MCF 10A (cell line): ENCODE measurements around the gene CLEC2L. TPM values are rescaled to one million over a fixed set of nuclear protein-coding genes. Genes with fewer than 3 reads are reported as not detected.

Experiments
- BruUV-seq: library from RNA; stranded (reverse); fragments of 400-500 nt; replicated peaks from 2 replicates; lab custom pipeline; 2021; lab: Mats Ljungman, UMichigan
- CTCF ChIA-PET: fragments of 300-600 bp; sonication (Branson Sonifier 250); formaldehyde crosslinking; extraction: SDS; loops from one replicate; lab custom pipeline; 2021; ENCODE audit warnings: antibody characterized with exemption, inconsistent platforms; lab: Yijun Ruan, JAX
- POLR2A ChIA-PET: fragments of 300-600, 350-650 bp; sonication (Branson Sonifier 250); formaldehyde crosslinking; extraction: SDS; loops from one replicate; lab custom pipeline; 2020; ENCODE audit warnings: antibody characterized with exemption, inconsistent platforms; lab: Yijun Ruan, JAX
- DNase-seq: peaks from one replicate; pipeline ENCODE4 v3.0.0-alpha.2; 2018; ENCODE audit not compliant: unreplicated experiment
- H3K27ac Mint-ChIP-seq: one replicate; pipeline ENCODE4 v1.8.0; 2022; ENCODE audit warnings: mild to moderate bottlenecking, low read depth, mixed read lengths; ENCODE audit not compliant: unreplicated experiment
- H3K27me3 Mint-ChIP-seq: one replicate; pipeline ENCODE4 v1.8.0; 2022; ENCODE audit warnings: mixed read lengths; ENCODE audit not compliant: insufficient read depth, unreplicated experiment
- H3K36me3 Mint-ChIP-seq: one replicate; pipeline ENCODE4 v1.8.0; 2022; ENCODE audit warnings: mild to moderate bottlenecking, moderate library complexity, mixed read lengths; ENCODE audit not compliant: insufficient read depth, unreplicated experiment
- H3K4me1 Mint-ChIP-seq: one replicate; pipeline ENCODE4 v1.8.0; 2022; ENCODE audit warnings: mixed read lengths; ENCODE audit not compliant: insufficient read depth, unreplicated experiment
- H3K4me3 Mint-ChIP-seq: one replicate; pipeline ENCODE4 v1.8.0; 2022; ENCODE audit warnings: mild to moderate bottlenecking, moderate library complexity, mixed read lengths; ENCODE audit not compliant: unreplicated experiment
- H3K9me3 Mint-ChIP-seq: one replicate; pipeline ENCODE4 v1.8.0; 2022; ENCODE audit warnings: mixed read lengths; ENCODE audit not compliant: unreplicated experiment
- CTCF ChIP-seq: fragments of 200-600 bp; IDR thresholded peaks from one replicate; pipeline ENCODE4 v1.8.0; 2022; ENCODE audit warnings: antibody characterized with exemption, mild to moderate bottlenecking; ENCODE audit not compliant: unreplicated experiment
- intact Hi-C: fragments of 100-400 bp; cut with micrococcal nuclease; formaldehyde crosslinking; loops from 2 replicates; pipeline ENCODE4 v1.14.1; 2022
- total RNA-seq: library from RNA; stranded (reverse); gene quantifications from 2 replicates; pipeline ENCODE4 v1.2.3, GENCODE V29; 2022

CLEC2L gene
- total RNA-seq, 1 experiment from 2014 or later, result not detected

DNA sequence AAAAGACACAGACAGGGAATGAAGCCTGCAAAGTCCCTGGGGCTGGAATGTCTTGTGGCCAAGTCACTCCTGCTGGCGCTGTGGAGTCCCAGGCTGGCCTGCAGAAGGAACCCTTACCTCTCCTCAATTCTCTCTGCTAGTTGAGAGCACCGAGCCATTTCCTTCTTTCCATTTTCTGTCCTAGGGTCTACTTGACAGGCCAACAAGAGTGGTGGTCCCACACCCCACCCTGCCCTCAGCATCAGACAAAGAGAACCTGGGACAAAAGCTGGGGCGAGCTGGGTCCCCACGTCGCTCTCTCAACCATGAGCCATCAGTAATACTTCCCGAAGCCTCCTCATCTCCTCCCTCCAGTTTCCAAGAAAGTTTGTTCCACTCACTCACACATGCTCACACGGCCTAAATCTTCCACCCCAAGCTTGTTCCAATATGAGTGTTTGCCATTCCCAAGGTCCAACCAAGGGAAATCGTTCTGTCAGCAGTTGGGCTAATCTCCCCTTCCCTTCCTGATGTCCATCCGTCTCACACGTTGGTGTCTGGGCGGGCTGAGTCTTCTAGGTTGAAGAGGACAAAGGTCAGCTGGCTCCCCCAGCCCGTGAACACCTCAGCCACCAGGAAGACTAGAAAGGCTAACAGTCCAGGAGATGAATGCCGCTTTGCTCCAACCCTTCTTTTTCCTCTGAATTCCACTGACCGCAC is 44.3 kb downstream of the CLEC2L start:
- DNase-seq, result no peak
- TF ChIP-seq CTCF, result no peak
- intact Hi-C loops, result no loop called here
- Mint-ChIP-seq H3K27me3 (no peaks in the 10 kb centered on the region), H3K4me3 (no peak overlapping the region), H3K27ac (no peak overlapping the region), H3K9me3 (no peaks in the 10 kb centered on the region), H3K4me1 (no peaks in the 10 kb centered on the region), H3K36me3 (peaks cover 59% of the 10 kb centered on the region)
- BruUV-seq, result no TSS peak
- ChIA-PET POLR2A (no interaction called here), CTCF (no interaction called here)

- BruUV-seq, result no TSS peak
- Mint-ChIP-seq H3K27ac (no peak overlapping the region), H3K4me1 (no peaks in the 10 kb centered on the region), H3K9me3 (no peaks in the 10 kb centered on the region), H3K36me3 (peaks cover 64% of the 10 kb centered on the region), H3K27me3 (no peaks in the 10 kb centered on the region), H3K4me3 (no peak overlapping the region)
- no peak for TF ChIP-seq CTCF
- intact Hi-C loops, result no loop called here
- DNase-seq, result no peak
- ChIA-PET POLR2A (no interaction called here), CTCF (interaction anchor here (1.1 kb wide), 1 partner anchor 30 kb away, joined by 5 read pairs; no protein-coding TSS in a partner anchor)
Measured at GRCh38 chr7:139568346-139568675, 44.8 kb downstream of the CLEC2L start.

GRCh38 chr7:139568813-139569490 is 45.5 kb downstream of the CLEC2L start:
- H3K4me1 Mint-ChIP-seq, result no peaks in the 10 kb centered on the region
- no peaks in the 10 kb centered on the region for H3K9me3 Mint-ChIP-seq
- no peak for DNase-seq
- no peak for TF ChIP-seq CTCF
- intact Hi-C loops, result no loop called here
- no peak overlapping the region for H3K4me3 Mint-ChIP-seq
- ChIA-PET POLR2A (interaction anchor here (0.6 to 1.3 kb wide), 2 partner anchors 27 to 130 kb away, joined by 3 read pairs; no protein-coding TSS in a partner anchor), CTCF (interaction anchor here (1.1 to 2.2 kb wide), 2 partner anchors 29 to 69 kb away, joined by 5 to 10 read pairs; no protein-coding TSS in a partner anchor)
- H3K27ac Mint-ChIP-seq, result no peak overlapping the region
- peaks cover 70% of the 10 kb centered on the region for H3K36me3 Mint-ChIP-seq
- H3K27me3 Mint-ChIP-seq, result no peaks in the 10 kb centered on the region
- no TSS peak for BruUV-seq

GRCh38 chr7:139570119-139570518 is 46.6 kb downstream of the CLEC2L start:
- no peaks in the 10 kb centered on the region for H3K4me1 Mint-ChIP-seq
- ChIA-PET POLR2A (no interaction called here), CTCF (interaction anchor here (0.6 to 2.2 kb wide), 5 partner anchors 22 to 873 kb away, joined by 3 to 10 read pairs (median 5); no protein-coding TSS in a partner anchor)
- no TSS peak for BruUV-seq
- TF ChIP-seq CTCF, result no peak
- intact Hi-C loops, result no loop called here
- H3K36me3 Mint-ChIP-seq, result peaks cover 70% of the 10 kb centered on the region
- DNase-seq, result no peak
- no peak overlapping the region for H3K4me3 Mint-ChIP-seq
- no peaks in the 10 kb centered on the region for H3K27me3 Mint-ChIP-seq
- no peak overlapping the region for H3K27ac Mint-ChIP-seq
- no peaks in the 10 kb centered on the region for H3K9me3 Mint-ChIP-seq
